HCT116 (cell line): ENCODE data around the gene PCDHGA3. TPM values are rescaled to one million over a fixed set of nuclear protein-coding genes. Genes with fewer than 3 reads are reported as not detected.

ENCODE experiments used
- ATAC-seq: fragments of 200-7000 bp; cut with Tn5 transposase; 2 replicates; pipeline ENCODE4 v1.9.1; 2020; ENCODE audit warnings: mild to moderate bottlenecking, moderate library complexity
- BruUV-seq: library from RNA; stranded (reverse); fragments of 400-500 nt; replicated peaks from 2 replicates; lab custom pipeline; 2021; lab: Mats Ljungman, UMichigan
- CTCF ChIA-PET: fragments of 300-600 bp; sonication (Branson Sonifier 250); formaldehyde crosslinking; loops from one replicate; lab custom pipeline; 2021; ENCODE audit warnings: antibody characterized with exemption; lab: Charles Lee
- POLR2A ChIA-PET: fragments of 300-600, 350-600 bp; sonication (Branson Sonifier 250); formaldehyde crosslinking; loops from one replicate; lab custom pipeline; 2021; ENCODE audit warnings: antibody characterized with exemption; lab: Charles Lee
- RAD21 ChIA-PET, 2 experiments: fragments of 300-600 bp; sonication (Branson Sonifier 250); formaldehyde crosslinking; loops; one replicate each; lab custom pipeline; 2023; ENCODE audit warnings: low total read pairs in 2 of 2; ENCODE audit not compliant: uncharacterized antibody in 2 of 2, unreplicated experiment in 2 of 2, low non-redundant PET in 1 of 2; lab: Charles Lee
- DNase-seq: peaks from one replicate; pipeline ENCODE4 v3.0.0-alpha.2; 2010; ENCODE audit warnings: low read depth, low spot score
- H2AFZ ChIP-seq: fragments of 200-600 bp; shearing (Covaris generic), sonication (generic); 2 replicates; pipeline ENCODE4 v1.6.1; 2017; ENCODE audit warnings: low read depth, mixed run types, mixed read lengths, antibody characterized with exemption, low read length; ENCODE audit not compliant: poor library complexity, severe bottlenecking
- H3K27ac ChIP-seq: 2 replicates; pipeline ENCODE4 v1.5.1; 2012; ENCODE audit warnings: low read depth, low read length
- H3K27me3 ChIP-seq: fragments of 200-600 bp; sonication (generic); 2 replicates; pipeline ENCODE4 v1.6.1; 2016; ENCODE audit warnings: mixed run types, low read length, mixed read lengths; ENCODE audit not compliant: insufficient read depth
- H3K36me3 ChIP-seq, 2 experiments: fragments of 200-500 bp in 1 of 2; fragments of 200-600 bp in 1 of 2; sonication (Bioruptor generic) in 1 of 2; sonication (generic) in 1 of 2; 2 replicates each; pipeline versions ENCODE4 v1.5.1 to v1.6.1; 2014 to 2016; ENCODE audit warnings: low read length in 2 of 2, inconsistent platforms in 1 of 2, mixed read lengths in 1 of 2, mixed run types in 1 of 2; ENCODE audit not compliant: insufficient read depth in 2 of 2, control insufficient read depth in 1 of 2
- H3K4me1 ChIP-seq, 2 experiments: fragments of 200-600 bp in 1 of 2; sonication (generic) in 1 of 2; 2 replicates each; pipeline versions ENCODE4 v1.5.1 to v1.6.1; 2012 to 2017; ENCODE audit warnings: low read length in 2 of 2, inconsistent platforms in 1 of 2, mild to moderate bottlenecking in 1 of 2, mixed read lengths in 1 of 2, mixed run types in 1 of 2, moderate library complexity in 1 of 2; ENCODE audit not compliant: insufficient read depth in 2 of 2, control insufficient read depth in 1 of 2
- H3K4me2 ChIP-seq: fragments of 200-600 bp; sonication (generic); 2 replicates; pipeline ENCODE4 v1.6.1; 2017; ENCODE audit warnings: mixed run types, low read length, mixed read lengths
- H3K4me3 ChIP-seq, 2 experiments: fragments of 200-600 bp in 1 of 2; sonication (generic) in 1 of 2; replicated peaks in 1 of 2; 2 replicates each; pipeline ENCODE4 v1.5.1; 2011 to 2016; ENCODE audit warnings: low read length in 2 of 2, control low read depth in 1 of 2, low read depth in 1 of 2, mild to moderate bottlenecking in 1 of 2, mixed read lengths in 1 of 2, mixed run types in 1 of 2
- H3K79me2 ChIP-seq: fragments of 200-600 bp; sonication (generic); 2 replicates; pipeline ENCODE4 v1.6.1; 2017; ENCODE audit warnings: mild to moderate bottlenecking, mixed run types, low read length, moderate library complexity, mixed read lengths; ENCODE audit not compliant: insufficient read depth
- H3K9ac ChIP-seq: fragments of 200-600 bp; sonication (generic); 2 replicates; pipeline ENCODE4 v1.6.1; 2016; ENCODE audit warnings: low read length, mixed read lengths
- H3K9me2 ChIP-seq: fragments of 200-600 bp; sonication (generic), shearing (Covaris generic); 2 replicates; pipeline ENCODE4 v1.6.1; 2017; ENCODE audit warnings: mixed run types, mild to moderate bottlenecking, moderate library complexity; ENCODE audit not compliant: insufficient read depth
- H3K9me3 ChIP-seq, 2 experiments: fragments of 200-500 bp in 1 of 2; fragments of 200-600 bp in 1 of 2; sonication (Bioruptor generic) in 1 of 2; sonication (generic) in 1 of 2; 2 replicates each; pipeline ENCODE4 v1.6.1; 2014 to 2017; ENCODE audit warnings: low read length in 2 of 2, mixed read lengths in 2 of 2, inconsistent platforms in 1 of 2, low read depth in 1 of 2, mild to moderate bottlenecking in 1 of 2, mixed run types in 1 of 2, moderate library complexity in 1 of 2; ENCODE audit not compliant: control insufficient read depth in 1 of 2, insufficient read depth in 1 of 2
- H4K20me1 ChIP-seq: fragments of 200-600 bp; sonication (generic), shearing (Covaris generic); 2 replicates; pipeline ENCODE4 v1.6.1; 2017; ENCODE audit warnings: mixed run types, mild to moderate bottlenecking, moderate library complexity; ENCODE audit not compliant: insufficient read depth
- CBX3 ChIP-seq: IDR thresholded peaks from 2 replicates; pipeline ENCODE4 v1.6.1; 2012; ENCODE audit warnings: low read depth
- EGR1 ChIP-seq: IDR thresholded peaks from 2 replicates; pipeline ENCODE4 v1.6.1; 2012; ENCODE audit warnings: low read depth
- ELF1 ChIP-seq: IDR thresholded peaks from 2 replicates; pipeline ENCODE4 v1.6.1; 2012; ENCODE audit warnings: low read depth, borderline replicate concordance
- FOSL1 ChIP-seq: IDR thresholded peaks from 2 replicates; pipeline ENCODE4 v1.6.1; 2012; ENCODE audit warnings: low read depth
- JUND ChIP-seq: IDR thresholded peaks from 2 replicates; pipeline ENCODE4 v1.6.1; 2012
- POLR2A ChIP-seq: IDR thresholded peaks from 2 replicates; pipeline ENCODE4 v1.7.0; 2011; ENCODE audit warnings: borderline replicate concordance; ENCODE audit not compliant: insufficient read depth, insufficient read length; ENCODE audit errors: extremely low read depth
- POLR2AphosphoS5 ChIP-seq: IDR thresholded peaks from 2 replicates; pipeline ENCODE4 v1.6.1; 2011; ENCODE audit warnings: mild to moderate bottlenecking, low read depth, low read length, moderate library complexity
- SIN3A ChIP-seq: IDR thresholded peaks from 2 replicates; pipeline ENCODE4 v1.6.1; 2012; ENCODE audit warnings: low read depth
- TCF7L2 ChIP-seq: IDR thresholded peaks from 2 replicates; pipeline ENCODE4 v1.7.0; 2011; ENCODE audit warnings: borderline replicate concordance, inconsistent platforms; ENCODE audit not compliant: insufficient read depth, insufficient read length; ENCODE audit errors: extremely low read depth
- ZFX ChIP-seq: fragments of 450-650 bp; IDR thresholded peaks from 2 replicates; pipeline ENCODE4 v1.6.1; 2017
- intact Hi-C: fragments of 100-400 bp; cut with micrococcal nuclease; formaldehyde crosslinking; loops from 2 replicates; pipeline ENCODE4 v1.10.0; 2022
- total RNA-seq: library from RNA; stranded (reverse); gene quantifications from one replicate; pipeline ENCODE4 v1.2.1, GENCODE V29; 2021; ENCODE audit not compliant: unreplicated experiment
- TF ChIP-seq, protein P1 (sequence below): IDR thresholded peaks from 2 replicates; pipeline ENCODE4 v1.6.1; 2012
- TF ChIP-seq, protein P2 (sequence below): IDR thresholded peaks from 2 replicates; pipeline ENCODE4 v1.6.1; 2012; ENCODE audit warnings: low read depth
- TF ChIP-seq, protein P3 (sequence below), 3 experiments: fragments of 200-600 bp in 1 of 3; sonication (generic) in 1 of 3; IDR thresholded peaks in 2 of 3; conservative IDR thresholded peaks in 1 of 3; 2 replicates each; pipeline ENCODE4 v1.5.1; 2012 to 2017; ENCODE audit warnings: low read depth in 2 of 3, low read length in 2 of 3, antibody characterized with exemption in 1 of 3, borderline replicate concordance in 1 of 3, control low read depth in 1 of 3, mild to moderate bottlenecking in 1 of 3, mixed read lengths in 1 of 3, mixed run types in 1 of 3, moderate library complexity in 1 of 3; ENCODE audit not compliant: insufficient read depth in 1 of 3
- TF ChIP-seq, protein P4 (sequence below): IDR thresholded peaks from 2 replicates; pipeline ENCODE4 v1.6.1; 2011; ENCODE audit warnings: mild to moderate bottlenecking, low read length, moderate library complexity; ENCODE audit not compliant: insufficient replicate concordance; ENCODE audit errors: extremely low read depth

PCDHGA3 gene
- total RNA-seq, 1 experiment from 2014 or later = not detected

DNA sequence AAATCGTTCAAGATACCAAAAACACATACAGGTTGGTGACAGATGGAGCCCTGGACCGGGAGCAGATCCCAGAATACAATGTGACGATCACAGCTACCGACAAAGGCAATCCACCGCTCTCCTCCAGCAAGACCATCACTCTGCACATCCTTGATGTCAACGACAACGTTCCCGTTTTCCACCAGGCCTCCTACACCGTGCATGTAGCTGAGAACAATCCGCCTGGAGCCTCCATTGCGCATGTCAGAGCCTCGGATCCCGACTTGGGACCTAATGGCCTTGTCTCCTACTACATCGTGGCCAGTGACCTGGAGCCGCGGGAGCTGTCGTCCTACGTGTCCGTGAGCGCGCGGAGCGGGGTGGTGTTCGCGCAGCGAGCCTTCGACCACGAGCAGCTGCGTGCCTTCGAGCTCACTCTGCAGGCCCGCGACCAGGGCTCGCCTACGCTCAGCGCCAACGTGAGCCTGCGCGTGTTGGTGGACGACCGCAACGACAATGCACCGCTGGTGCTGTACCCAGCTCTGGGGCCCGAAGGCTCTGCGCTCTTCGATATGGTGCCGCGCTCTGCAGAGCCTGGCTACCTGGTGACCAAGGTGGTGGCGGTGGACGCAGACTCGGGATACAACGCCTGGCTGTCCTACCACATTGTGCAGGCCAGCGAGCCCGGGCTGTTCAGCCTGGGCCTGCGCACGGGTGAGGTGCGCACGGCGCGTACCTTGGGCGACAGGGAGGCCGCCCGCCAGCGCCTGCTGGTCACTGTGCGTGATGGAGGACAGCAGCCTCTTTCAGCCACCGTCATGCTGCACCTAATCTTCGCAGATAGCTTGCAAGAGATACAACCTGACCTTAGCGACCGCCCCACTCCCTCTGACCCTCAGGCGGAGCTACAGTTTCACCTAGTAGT lies 28.2 kb downstream of the PCDHGA3 start:
- no TSS peak for BruUV-seq
- CTCF ChIA-PET = no interaction called here
- RAD21 ChIA-PET = no interaction called here

More for the DNA sequence above, 28.2 kb downstream of the PCDHGA3 start:
- H3K4me1 ChIP-seq = no peaks in the 10 kb centered on the region
- POLR2A ChIA-PET = no interaction called here
- H3K4me3 ChIP-seq = no peak overlapping the region
- intact Hi-C loops = no loop called here
- no peak overlapping the region for H3K4me2 ChIP-seq
- no peaks in the 10 kb centered on the region for H3K79me2 ChIP-seq
- H3K27ac ChIP-seq = no peak overlapping the region
- no peak overlapping the region for H2AFZ ChIP-seq
- no peaks in the 10 kb centered on the region for H4K20me1 ChIP-seq
- H3K27me3 ChIP-seq = no peaks in the 10 kb centered on the region
- no peak for TF ChIP-seq EGR1
- TF ChIP-seq POLR2AphosphoS5 = no peak
- TF ChIP-seq, protein P1, sequence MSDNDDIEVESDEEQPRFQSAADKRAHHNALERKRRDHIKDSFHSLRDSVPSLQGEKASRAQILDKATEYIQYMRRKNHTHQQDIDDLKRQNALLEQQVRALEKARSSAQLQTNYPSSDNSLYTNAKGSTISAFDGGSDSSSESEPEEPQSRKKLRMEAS = no peak
- TF ChIP-seq SIN3A = no peak
- TF ChIP-seq FOSL1 = no peak
- TF ChIP-seq, protein P2, sequence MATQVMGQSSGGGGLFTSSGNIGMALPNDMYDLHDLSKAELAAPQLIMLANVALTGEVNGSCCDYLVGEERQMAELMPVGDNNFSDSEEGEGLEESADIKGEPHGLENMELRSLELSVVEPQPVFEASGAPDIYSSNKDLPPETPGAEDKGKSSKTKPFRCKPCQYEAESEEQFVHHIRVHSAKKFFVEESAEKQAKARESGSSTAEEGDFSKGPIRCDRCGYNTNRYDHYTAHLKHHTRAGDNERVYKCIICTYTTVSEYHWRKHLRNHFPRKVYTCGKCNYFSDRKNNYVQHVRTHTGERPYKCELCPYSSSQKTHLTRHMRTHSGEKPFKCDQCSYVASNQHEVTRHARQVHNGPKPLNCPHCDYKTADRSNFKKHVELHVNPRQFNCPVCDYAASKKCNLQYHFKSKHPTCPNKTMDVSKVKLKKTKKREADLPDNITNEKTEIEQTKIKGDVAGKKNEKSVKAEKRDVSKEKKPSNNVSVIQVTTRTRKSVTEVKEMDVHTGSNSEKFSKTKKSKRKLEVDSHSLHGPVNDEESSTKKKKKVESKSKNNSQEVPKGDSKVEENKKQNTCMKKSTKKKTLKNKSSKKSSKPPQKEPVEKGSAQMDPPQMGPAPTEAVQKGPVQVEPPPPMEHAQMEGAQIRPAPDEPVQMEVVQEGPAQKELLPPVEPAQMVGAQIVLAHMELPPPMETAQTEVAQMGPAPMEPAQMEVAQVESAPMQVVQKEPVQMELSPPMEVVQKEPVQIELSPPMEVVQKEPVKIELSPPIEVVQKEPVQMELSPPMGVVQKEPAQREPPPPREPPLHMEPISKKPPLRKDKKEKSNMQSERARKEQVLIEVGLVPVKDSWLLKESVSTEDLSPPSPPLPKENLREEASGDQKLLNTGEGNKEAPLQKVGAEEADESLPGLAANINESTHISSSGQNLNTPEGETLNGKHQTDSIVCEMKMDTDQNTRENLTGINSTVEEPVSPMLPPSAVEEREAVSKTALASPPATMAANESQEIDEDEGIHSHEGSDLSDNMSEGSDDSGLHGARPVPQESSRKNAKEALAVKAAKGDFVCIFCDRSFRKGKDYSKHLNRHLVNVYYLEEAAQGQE = no peak
- TF ChIP-seq POLR2A = no peak
- no peak for TF ChIP-seq ELF1
- TF ChIP-seq, protein P3, sequence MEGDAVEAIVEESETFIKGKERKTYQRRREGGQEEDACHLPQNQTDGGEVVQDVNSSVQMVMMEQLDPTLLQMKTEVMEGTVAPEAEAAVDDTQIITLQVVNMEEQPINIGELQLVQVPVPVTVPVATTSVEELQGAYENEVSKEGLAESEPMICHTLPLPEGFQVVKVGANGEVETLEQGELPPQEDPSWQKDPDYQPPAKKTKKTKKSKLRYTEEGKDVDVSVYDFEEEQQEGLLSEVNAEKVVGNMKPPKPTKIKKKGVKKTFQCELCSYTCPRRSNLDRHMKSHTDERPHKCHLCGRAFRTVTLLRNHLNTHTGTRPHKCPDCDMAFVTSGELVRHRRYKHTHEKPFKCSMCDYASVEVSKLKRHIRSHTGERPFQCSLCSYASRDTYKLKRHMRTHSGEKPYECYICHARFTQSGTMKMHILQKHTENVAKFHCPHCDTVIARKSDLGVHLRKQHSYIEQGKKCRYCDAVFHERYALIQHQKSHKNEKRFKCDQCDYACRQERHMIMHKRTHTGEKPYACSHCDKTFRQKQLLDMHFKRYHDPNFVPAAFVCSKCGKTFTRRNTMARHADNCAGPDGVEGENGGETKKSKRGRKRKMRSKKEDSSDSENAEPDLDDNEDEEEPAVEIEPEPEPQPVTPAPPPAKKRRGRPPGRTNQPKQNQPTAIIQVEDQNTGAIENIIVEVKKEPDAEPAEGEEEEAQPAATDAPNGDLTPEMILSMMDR (IDR thresholded peaks at IDR 0.05 in 2 of 3, conservative IDR thresholded peaks at IDR 0.05 in 1 of 3; ENCODE audit: borderline replicate concordance in 1 of 3, insufficient read depth in 1 of 3, low read depth in 2 of 3, low read length in 2 of 3) = no peak
- TF ChIP-seq ZFX = no peak
- TF ChIP-seq CBX3 = no peak
- no peak for TF ChIP-seq JUND
- TF ChIP-seq, protein P4, sequence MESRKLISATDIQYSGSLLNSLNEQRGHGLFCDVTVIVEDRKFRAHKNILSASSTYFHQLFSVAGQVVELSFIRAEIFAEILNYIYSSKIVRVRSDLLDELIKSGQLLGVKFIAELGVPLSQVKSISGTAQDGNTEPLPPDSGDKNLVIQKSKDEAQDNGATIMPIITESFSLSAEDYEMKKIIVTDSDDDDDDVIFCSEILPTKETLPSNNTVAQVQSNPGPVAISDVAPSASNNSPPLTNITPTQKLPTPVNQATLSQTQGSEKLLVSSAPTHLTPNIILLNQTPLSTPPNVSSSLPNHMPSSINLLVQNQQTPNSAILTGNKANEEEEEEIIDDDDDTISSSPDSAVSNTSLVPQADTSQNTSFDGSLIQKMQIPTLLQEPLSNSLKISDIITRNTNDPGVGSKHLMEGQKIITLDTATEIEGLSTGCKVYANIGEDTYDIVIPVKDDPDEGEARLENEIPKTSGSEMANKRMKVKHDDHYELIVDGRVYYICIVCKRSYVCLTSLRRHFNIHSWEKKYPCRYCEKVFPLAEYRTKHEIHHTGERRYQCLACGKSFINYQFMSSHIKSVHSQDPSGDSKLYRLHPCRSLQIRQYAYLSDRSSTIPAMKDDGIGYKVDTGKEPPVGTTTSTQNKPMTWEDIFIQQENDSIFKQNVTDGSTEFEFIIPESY = no peak
- TF ChIP-seq TCF7L2 = no peak
- no peaks in the 10 kb centered on the region for H3K9me2 ChIP-seq
- no peak for ATAC-seq
- peaks cover 0 to 12% of the 10 kb centered on the region in 2 experiments; a peak in 2 of 4 replicates for H3K9me3 ChIP-seq
- no peaks in the 10 kb centered on the region for H3K36me3 ChIP-seq
- DNase-seq = no peak
- H3K9ac ChIP-seq = no peak overlapping the region
